Neuronal stem cell (in vitro differentiated cells): ENCODE data around the gene FUT3.
A peak's percentile ranks its signal among the peaks of the same experiment; 100 is the strongest.

Experiments used
- DNase-seq: peaks from one replicate; pipeline ENCODE4 v3.0.0-alpha.2; 2013; ENCODE audit warnings: low spot score
- H2AFZ ChIP-seq: one replicate; pipeline ENCODE4 v1.6.1; 2013; ENCODE audit warnings: mild to moderate bottlenecking, low read length, inconsistent platforms
- H2AK5ac ChIP-seq: 2 replicates; pipeline ENCODE4 v1.6.1; 2013; ENCODE audit warnings: low read depth, mild to moderate bottlenecking, inconsistent platforms, low read length, moderate library complexity, mixed read lengths
- H2BK120ac ChIP-seq: 2 replicates; pipeline ENCODE4 v1.6.1; 2013; ENCODE audit warnings: low read depth, mild to moderate bottlenecking, inconsistent platforms, low read length, moderate library complexity, mixed read lengths
- H2BK12ac ChIP-seq: one replicate; pipeline ENCODE4 v1.6.1; 2013; ENCODE audit warnings: low read length, inconsistent platforms
- H2BK15ac ChIP-seq: 2 replicates; pipeline ENCODE4 v1.6.1; 2013; ENCODE audit warnings: mild to moderate bottlenecking, low read length, inconsistent platforms, mixed read lengths
- H2BK5ac ChIP-seq: one replicate; pipeline ENCODE4 v1.6.1; 2013; ENCODE audit warnings: inconsistent platforms, mild to moderate bottlenecking, low read length, moderate library complexity
- H3K14ac ChIP-seq: one replicate; pipeline ENCODE4 v1.6.1; 2013; ENCODE audit warnings: low read length, inconsistent platforms
- H3K18ac ChIP-seq: 2 replicates; pipeline ENCODE4 v1.6.1; 2013; ENCODE audit warnings: low read length, inconsistent platforms
- H3K23ac ChIP-seq: 2 replicates; pipeline ENCODE4 v1.6.1; 2013; ENCODE audit warnings: low read depth, mild to moderate bottlenecking, mixed read lengths, low read length, inconsistent platforms; ENCODE audit not compliant: poor library complexity
- H3K27ac ChIP-seq: replicated peaks from 3 replicates; pipeline ENCODE4 v1.5.1; 2013; ENCODE audit warnings: low read length, inconsistent platforms
- H3K27me3 ChIP-seq, 3 experiments: 2 replicates each; pipeline ENCODE4 v1.6.1; 2013; ENCODE audit warnings: low read length in 3 of 3, mild to moderate bottlenecking in 2 of 3, inconsistent platforms in 1 of 3, low read depth in 1 of 3, mixed read lengths in 1 of 3, moderate library complexity in 1 of 3; ENCODE audit not compliant: control insufficient read depth in 3 of 3, insufficient read depth in 3 of 3
- H3K36me3 ChIP-seq, 2 donors: replicated peaks in 1 of 2; 2 replicates each; pipeline ENCODE4 v1.6.1; 2013; ENCODE audit warnings: low read length in 2 of 2; ENCODE audit not compliant: control insufficient read depth in 2 of 2, insufficient read depth in 2 of 2
- H3K4ac ChIP-seq: 2 replicates; pipeline ENCODE4 v1.6.1; 2013; ENCODE audit warnings: inconsistent platforms, mild to moderate bottlenecking, low read length, moderate library complexity
- H3K4me1 ChIP-seq, 2 donors: 1 replicate in 1 of 2; 2 replicates in 1 of 2; pipeline ENCODE4 v1.6.1; 2013; ENCODE audit warnings: low read length in 2 of 2, low read depth in 1 of 2; ENCODE audit not compliant: control insufficient read depth in 2 of 2, insufficient read depth in 1 of 2
- H3K4me2 ChIP-seq: one replicate; pipeline ENCODE4 v1.6.1; 2013; ENCODE audit warnings: mild to moderate bottlenecking, low read length, inconsistent platforms; ENCODE audit not compliant: insufficient read depth, poor library complexity, severe bottlenecking
- H3K4me3 ChIP-seq, 2 donors: 2 replicates each; pipeline ENCODE4 v1.5.1; 2013; ENCODE audit warnings: low read length in 2 of 2, mild to moderate bottlenecking in 2 of 2, inconsistent platforms in 1 of 2, moderate library complexity in 1 of 2
- H3K79me1 ChIP-seq: one replicate; pipeline ENCODE4 v1.6.1; 2013; ENCODE audit warnings: low read depth, mild to moderate bottlenecking, inconsistent platforms, low read length, moderate library complexity
- H3K9ac ChIP-seq: one replicate; pipeline ENCODE4 v1.6.1; 2013; ENCODE audit warnings: mild to moderate bottlenecking, low read depth, low read length, inconsistent platforms; ENCODE audit not compliant: poor library complexity
- H3K9me3 ChIP-seq, 2 donors: replicated peaks in 1 of 2; 2 replicates each; pipeline versions ENCODE3 to v1.6.1; 2013; ENCODE audit warnings: low read length in 2 of 2, mild to moderate bottlenecking in 2 of 2, inconsistent platforms in 1 of 2, low read depth in 1 of 2, mixed read lengths in 1 of 2, moderate library complexity in 1 of 2; ENCODE audit not compliant: control insufficient read depth in 2 of 2, insufficient read depth in 1 of 2
- H4K8ac ChIP-seq: one replicate; pipeline ENCODE4 v1.6.1; 2013; ENCODE audit warnings: low read depth, mild to moderate bottlenecking, inconsistent platforms, low read length, moderate library complexity
- H4K91ac ChIP-seq: one replicate; pipeline ENCODE4 v1.6.1; 2013; ENCODE audit warnings: low read length, low read depth, mild to moderate bottlenecking, inconsistent platforms; ENCODE audit not compliant: poor library complexity
- WGBS, 2 donors: extraction: QIAGEN DNeasy Blood & Tissue Kit; methylation state at CpG; one replicate each; pipeline ENCODE4 v1.1.7; 2013; ENCODE audit warnings: missing lambda C conversion rate in 2 of 2, mixed read lengths in 1 of 2; ENCODE audit not compliant: insufficient read length in 2 of 2, insufficient replicate concordance in 1 of 2; ENCODE audit errors: extremely low coverage in 2 of 2; 5-methylcytosine and 5-hydroxymethylcytosine counted together

FUT3 gene

DNA sequence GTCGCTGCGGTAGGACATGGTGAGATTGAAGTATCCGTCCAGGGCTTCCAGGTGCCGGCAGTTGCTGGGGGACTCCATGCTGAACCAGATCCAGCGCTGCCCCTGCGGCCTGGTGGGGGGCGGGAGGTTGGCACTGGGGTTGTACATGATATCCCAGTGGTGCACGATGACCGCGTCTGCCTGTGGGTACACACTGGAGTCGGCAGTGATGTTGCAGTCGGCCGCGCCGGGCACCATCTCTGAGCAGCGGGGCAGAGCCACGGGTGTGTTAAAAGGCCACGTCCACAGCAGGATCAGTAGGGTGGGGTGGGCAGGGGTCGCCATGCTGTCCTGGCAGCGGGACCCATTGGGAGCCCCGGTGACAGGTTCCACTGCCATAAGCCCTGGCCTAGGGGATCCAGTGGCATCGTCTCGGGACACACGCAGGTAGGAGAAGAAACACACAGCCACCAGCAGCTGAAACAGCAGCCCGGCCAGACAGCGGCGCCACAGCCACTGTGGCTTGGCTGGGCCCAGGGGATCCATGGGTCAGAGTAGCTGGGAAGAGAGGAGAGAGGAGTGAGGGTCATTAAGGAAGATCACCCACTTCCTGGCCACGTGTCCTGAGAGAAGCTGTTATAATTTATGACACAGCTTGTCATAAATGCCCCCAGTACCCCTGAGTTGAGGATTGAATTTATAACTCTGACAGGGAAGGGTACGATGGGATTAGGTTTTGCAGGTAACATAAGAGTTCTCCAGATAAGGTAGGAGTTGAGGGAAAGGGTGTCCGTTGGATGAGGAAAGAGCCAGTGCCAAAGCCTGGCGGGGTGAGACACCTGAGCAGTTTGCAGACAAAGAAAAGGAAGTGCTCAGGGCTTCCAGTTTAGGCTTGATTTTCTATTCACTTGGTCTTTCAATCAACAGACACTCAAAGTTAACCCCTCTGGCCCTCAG, 16.2 kb upstream of the FUT3 start:
- Histone ChIP-seq H2BK5ac (no peak overlapping the region), H3K4me1 (peaks cover 0 to 3% of the 10 kb centered on the region in 2 donors), H2BK12ac (no peak overlapping the region), H3K9ac (no peak overlapping the region), H3K27ac (no peak overlapping the region), H4K91ac (no peak overlapping the region), H3K27me3 (peaks cover 0 to 3% (median 0%) of the 10 kb centered on the region in 3 experiments), H4K8ac (no peak overlapping the region), H3K4me3 (no peak overlapping the region), H2BK120ac (no peak overlapping the region), H3K36me3 (no peaks in the 10 kb centered on the region), H3K14ac (no peak overlapping the region), H3K23ac (peak overlapping the region; percentile 73), H3K9me3 (no peaks in the 10 kb centered on the region), H3K4ac (no peak overlapping the region), H3K18ac (no peak overlapping the region), H2AK5ac (no peak overlapping the region), H2BK15ac (no peak overlapping the region), H3K4me2 (no peak overlapping the region), H2AFZ (peak overlapping the region; percentile 59), H3K79me1 (peaks cover 2% of the 10 kb centered on the region)
- DNase-seq, result no peak
- WGBS, 2 donors, result no CpG with 5 or more reads among the region's 31 CpGs

DNA sequence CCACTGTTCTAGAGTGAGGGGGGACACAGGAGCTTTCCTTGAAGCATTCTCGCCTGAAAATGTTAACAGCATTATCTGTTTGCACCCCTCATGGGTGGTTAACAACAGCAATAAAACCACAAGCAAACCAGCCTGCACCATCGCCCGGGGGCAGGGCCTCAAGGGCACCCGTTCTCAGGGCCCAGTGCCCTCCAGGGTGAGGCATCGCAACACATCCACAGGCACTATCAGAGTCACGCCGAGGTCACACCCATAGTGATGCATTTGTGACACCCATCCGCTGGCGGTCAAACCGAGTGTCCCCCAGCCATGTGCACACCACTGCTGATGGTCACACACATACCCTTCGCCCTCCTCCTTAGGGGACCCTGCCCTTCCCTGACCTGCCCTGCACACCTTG, 14.5 kb upstream of the FUT3 start:
- H2BK12ac ChIP-seq, result no peak overlapping the region
- H3K27me3 ChIP-seq, result peaks cover 0 to 3% (median 0%) of the 10 kb centered on the region in 3 experiments
- no peaks in the 10 kb centered on the region for H3K9me3 ChIP-seq
- peak overlapping the region; percentile 21 for H3K9ac ChIP-seq
- no peak overlapping the region for H2BK15ac ChIP-seq
- no peak for DNase-seq
- H3K18ac ChIP-seq, result no peak overlapping the region
- peak overlapping the region in 1 of 2 donors; percentile 22 for H3K4me3 ChIP-seq
- H3K4ac ChIP-seq, result no peak overlapping the region
- no peak overlapping the region for H2AK5ac ChIP-seq
- no peak overlapping the region for H4K8ac ChIP-seq
- H4K91ac ChIP-seq, result no peak overlapping the region
- H3K4me2 ChIP-seq, result no peak overlapping the region
- H3K4me1 ChIP-seq, result peaks cover 0 to 3% of the 10 kb centered on the region in 2 donors
- H3K79me1 ChIP-seq, result peaks cover 2% of the 10 kb centered on the region
- H2BK5ac ChIP-seq, result no peak overlapping the region
- no peak overlapping the region for H2AFZ ChIP-seq
- no peak overlapping the region for H3K27ac ChIP-seq
- H2BK120ac ChIP-seq, result no peak overlapping the region
- H3K36me3 ChIP-seq, result no peaks in the 10 kb centered on the region
- no peak overlapping the region for H3K23ac ChIP-seq
- no peak overlapping the region for H3K14ac ChIP-seq
- no CpG with 5 or more reads among the region's 11 CpGs for WGBS, 2 donors

DNA sequence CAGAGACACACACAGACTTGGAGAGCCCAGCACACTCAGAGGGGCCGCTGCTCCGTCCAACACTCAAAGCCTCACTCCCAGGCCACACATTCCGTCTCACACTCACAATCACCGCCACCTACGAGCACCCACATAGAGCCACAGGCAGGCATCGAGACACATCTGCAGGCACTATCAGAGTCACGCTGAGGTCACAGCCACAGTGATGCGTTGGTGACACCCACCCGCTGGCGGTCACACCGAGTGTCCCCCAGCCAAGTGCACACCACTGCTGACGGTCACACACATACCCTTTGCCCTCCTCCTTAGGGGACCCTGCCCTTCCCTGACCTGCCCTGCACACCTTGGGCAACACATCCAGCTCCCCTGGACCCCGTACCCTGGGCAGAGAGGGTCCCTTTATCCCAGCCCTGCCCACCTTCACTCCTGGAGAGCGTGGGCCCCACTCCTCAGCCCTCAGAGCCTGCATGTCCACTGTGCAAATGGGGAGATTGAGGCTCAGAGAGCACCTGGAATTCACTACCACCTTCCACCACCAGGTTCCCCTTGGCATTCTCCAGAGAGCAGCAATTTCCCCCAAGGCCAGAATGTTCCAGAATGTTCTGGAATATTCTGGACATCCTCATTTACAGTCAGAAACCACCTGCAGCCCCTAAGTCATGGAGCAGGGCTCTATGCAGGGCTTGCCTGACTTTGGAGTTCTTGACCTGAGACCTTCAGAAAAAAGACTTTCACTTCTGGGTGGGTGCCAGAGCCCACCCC, 13.7 kb upstream of the FUT3 start:
- no peak overlapping the region for H3K4me3 ChIP-seq
- peak overlapping the region; percentile 52 for H3K23ac ChIP-seq
- H3K27me3 ChIP-seq, result peaks cover 0 to 3% (median 0%) of the 10 kb centered on the region in 3 experiments
- no peak for DNase-seq
- no peak overlapping the region for H3K27ac ChIP-seq
- peak overlapping the region; percentile 94 for H3K14ac ChIP-seq
- H3K18ac ChIP-seq, result peak overlapping the region; percentile 64
- H2AFZ ChIP-seq, result no peak overlapping the region
- peaks cover 0 to 3% of the 10 kb centered on the region in 2 donors for H3K4me1 ChIP-seq
- H4K8ac ChIP-seq, result peak overlapping the region; percentile 17
- H3K79me1 ChIP-seq, result peaks cover 2% of the 10 kb centered on the region
- H3K9me3 ChIP-seq, result no peaks in the 10 kb centered on the region
- H2BK15ac ChIP-seq, result peak overlapping the region; percentile 33
- WGBS, 2 donors, result no CpG with 5 or more reads among the region's 14 CpGs
- peak overlapping the region; percentile 67 for H3K9ac ChIP-seq
- no peak overlapping the region for H3K4me2 ChIP-seq
- H3K4ac ChIP-seq, result no peak overlapping the region
- no peak overlapping the region for H4K91ac ChIP-seq
- peak overlapping the region; percentile 78 for H2BK12ac ChIP-seq
- H2BK5ac ChIP-seq, result no peak overlapping the region
- H2BK120ac ChIP-seq, result no peak overlapping the region
- H3K36me3 ChIP-seq, result no peaks in the 10 kb centered on the region
- peak overlapping the region; percentile 75 for H2AK5ac ChIP-seq
